Activated T-cell treated with anti-CD3 and anti-CD28 coated beads for 1 hour (primary cell): ENCODE data around the gene C1QTNF8.

Experiments
- DNase-seq: peaks from one replicate; pipeline ENCODE4 v3.0.0-alpha.2; 2020; ENCODE audit warnings: low read depth

C1QTNF8 gene

DNA sequence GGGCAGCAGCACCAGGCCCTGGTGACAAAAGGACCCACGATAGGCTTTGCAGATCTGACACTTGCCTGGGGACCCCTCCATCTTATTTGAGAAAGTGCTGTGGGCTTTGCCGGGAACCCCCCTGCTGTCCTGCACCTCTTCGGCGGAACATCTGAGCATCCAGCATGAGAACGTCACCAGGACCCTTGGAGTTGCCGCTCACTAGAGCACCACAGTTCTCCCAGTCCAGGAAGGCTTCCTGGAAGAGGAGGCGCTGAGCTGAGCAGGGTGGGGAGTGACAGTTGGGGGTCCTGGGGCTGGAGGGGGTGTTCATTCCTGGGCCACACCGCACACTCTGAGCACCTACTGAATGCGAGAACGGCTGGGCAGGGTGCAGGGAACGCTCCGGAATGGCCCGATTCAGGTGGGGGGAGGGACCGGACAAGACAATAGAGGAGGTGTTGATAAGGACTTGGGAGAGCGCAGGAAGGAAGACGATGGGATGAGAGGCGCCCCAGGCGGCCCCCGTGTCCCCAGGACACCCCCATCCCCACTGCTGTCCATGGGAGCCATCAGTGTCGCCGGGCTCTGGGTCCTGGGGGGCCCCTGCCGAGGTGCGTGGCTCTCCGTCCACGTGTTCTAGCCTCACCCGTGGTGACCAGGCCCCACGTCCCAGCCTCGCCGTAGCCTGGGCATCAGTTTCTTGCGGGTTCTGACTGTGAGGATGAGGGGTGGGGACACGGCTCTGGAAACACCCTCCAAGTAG is 32.1 kb upstream of the C1QTNF8 start:
- no peak for DNase-seq

DNA sequence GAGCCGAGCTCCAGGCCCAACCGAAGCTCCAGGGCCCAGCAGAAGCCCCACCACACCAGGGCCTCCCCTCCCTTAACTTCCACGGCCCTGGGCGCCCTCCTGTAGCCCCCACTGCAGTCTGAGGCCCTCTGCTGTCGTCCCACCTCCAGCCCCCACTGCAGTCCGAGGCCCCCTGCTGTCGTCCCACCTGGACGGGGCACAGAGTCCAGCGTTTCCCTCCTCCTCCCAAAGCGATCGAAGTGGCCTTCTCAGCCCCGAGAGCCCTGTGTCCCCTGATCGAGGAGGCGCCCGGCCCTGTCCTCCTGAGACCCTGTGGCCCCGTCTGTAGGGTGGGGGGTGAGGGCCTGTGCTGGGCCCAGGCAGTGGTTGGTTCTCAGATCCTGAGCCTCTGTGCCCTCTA is 31.1 kb upstream of the C1QTNF8 start:
- no peak for DNase-seq

DNA sequence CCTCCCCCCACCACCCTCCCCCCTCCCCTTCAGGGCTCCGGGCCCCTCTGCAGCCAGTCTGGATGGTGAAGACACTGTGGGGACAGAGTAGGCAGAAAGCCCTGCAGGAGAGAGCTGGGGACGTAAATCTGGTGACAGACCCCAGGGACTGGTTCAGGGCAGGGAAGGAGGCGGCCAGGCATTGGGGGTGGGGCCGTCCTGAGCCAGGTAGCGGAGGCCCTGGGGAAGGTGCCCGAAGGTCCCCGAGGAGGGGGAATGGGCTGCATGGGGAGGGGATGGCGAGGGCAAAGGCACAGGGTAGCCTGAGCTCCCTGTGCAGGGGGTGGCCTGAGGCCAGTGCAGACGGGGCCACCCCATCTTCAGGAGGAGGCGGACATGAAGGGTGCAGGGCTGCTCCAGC is 30.5 kb upstream of the C1QTNF8 start:
- DNase-seq: no peak

DNA sequence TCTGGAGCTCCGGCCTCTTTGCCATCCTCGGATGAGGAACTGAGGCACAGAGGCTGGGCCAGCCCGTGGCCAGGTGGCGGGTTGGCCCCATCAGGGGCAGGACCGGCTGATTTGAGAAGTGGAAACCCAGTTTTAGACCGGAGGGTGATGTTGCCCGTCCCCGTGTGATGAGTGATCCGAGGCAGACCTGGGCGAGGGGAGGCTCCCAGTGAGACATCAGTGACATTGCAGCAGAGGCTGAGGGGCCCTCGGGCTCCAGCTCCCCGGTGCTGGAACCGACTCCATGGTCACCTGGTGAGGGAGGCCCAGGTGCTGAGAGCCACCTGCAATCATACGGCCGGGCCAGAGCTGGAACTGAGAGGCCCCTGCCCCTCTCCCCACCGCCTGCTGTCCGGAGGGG is 30.0 kb upstream of the C1QTNF8 start:
- DNase-seq: no peak

DNA sequence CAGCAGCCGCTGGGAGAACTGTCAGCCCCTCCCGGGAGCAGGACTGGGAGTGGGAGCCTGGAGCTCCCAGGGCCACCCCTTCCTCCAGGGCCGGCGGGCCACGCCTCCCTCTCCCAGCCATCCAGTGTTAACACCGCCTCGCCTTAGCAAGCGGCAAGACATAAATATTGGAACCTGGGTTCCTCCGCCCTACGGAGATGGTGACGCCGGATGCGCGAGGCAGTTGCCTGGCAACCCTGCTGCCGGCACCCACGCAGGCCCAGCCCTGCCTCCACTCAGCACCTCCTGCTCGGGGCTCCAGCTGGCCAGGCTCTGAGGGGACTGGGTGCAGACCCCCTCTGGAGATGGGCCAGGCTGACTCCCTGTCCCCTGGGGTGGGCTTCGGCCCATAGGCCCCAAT is 29.4 kb upstream of the C1QTNF8 start:
- DNase-seq: no peak

DNA sequence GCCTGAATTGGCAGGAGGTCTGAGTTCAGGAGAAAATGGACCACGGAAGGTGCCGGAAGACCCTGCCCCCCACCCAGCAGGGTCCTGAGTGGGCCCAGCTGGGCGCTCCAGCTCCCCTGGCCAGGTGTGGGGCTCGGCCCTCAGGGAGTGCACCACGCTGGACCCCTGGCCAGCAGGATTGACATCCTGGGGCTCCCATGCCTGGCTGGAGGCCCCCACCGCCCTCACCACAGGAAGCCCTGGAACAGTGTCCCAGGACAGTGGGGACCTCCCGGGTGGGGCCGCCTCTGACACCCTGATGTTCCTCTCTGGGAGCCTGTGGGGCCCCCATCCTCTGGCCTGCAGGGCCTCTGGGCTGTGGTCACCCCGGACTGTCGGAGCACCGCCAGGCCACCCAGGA is 28.8 kb upstream of the C1QTNF8 start:
- no peak for DNase-seq

DNA sequence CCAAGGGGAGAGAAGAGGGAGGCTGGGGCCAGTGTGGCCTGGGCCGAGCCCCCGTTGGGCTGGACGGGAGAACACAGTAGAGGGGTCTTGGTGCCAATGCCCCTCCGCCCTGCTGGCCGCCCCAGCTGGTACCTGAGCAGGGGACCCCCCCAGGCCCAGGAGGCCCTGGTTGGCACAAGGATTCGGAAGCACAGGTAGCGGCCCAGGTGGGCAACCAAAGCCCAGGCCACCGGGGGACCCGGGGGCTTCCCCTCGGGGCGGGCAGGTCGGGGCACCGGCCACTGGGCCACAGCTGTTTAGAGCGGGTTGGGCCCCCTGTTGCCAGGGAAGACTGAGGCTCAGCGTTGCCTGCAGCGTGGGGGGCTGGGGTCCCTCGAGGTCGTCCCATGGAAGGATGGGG is 28.2 kb upstream of the C1QTNF8 start:
- DNase-seq: no peak

DNA sequence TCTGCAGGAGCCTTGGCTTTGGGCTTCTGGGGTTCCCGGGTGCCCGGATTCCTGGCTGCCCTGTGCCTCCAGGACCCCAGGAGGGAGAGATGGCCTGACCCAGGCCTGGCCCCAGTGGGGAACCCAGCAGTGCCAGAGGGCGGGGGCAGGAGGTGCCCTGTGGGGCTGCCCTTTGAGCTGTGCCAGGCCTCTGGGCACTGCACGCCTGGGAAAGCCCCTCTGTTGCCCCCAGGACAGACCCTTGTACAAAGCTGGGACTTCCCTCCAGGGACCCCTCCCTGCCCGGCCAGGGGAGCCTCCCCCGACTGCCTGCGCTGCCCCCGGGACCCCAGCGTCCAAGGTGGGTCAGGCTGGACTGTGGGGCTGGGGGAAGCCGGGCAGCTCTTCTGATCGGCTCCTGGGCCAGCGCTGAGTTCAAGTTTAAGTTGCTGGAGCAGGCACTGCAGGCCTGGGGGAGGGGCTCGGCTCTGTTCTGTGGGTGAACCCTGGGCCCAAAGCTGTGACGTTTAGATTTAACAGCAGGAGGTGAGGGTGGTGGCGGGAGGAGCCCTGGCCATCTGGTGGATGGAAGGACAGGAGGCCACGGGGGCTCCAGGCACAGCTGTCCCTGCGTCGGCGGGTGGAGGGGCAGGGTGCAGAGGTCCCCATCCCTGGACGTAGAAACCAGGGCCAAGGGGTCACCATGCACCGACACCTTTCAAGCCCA is 27.6 kb upstream of the C1QTNF8 start:
- DNase-seq: no peak

DNA sequence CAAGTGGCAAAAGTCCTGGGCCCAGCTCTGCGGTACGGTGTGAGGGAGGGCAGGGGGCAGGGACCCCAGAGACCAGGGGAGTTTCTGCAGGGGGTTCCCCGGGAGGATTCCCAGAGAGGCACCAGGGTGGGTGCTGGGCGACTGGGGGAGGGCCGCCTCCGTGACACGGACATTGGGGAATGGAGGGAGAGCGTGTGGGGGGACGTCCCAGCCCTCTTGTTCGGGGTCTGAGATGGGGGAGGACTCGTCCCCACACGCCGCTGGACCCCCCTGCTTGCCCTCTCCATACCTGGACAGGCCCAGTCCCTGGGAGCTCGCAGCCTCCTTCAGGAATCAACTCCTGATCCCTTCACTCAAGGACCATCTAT is 26.3 kb upstream of the C1QTNF8 start:
- no peak for DNase-seq

DNA sequence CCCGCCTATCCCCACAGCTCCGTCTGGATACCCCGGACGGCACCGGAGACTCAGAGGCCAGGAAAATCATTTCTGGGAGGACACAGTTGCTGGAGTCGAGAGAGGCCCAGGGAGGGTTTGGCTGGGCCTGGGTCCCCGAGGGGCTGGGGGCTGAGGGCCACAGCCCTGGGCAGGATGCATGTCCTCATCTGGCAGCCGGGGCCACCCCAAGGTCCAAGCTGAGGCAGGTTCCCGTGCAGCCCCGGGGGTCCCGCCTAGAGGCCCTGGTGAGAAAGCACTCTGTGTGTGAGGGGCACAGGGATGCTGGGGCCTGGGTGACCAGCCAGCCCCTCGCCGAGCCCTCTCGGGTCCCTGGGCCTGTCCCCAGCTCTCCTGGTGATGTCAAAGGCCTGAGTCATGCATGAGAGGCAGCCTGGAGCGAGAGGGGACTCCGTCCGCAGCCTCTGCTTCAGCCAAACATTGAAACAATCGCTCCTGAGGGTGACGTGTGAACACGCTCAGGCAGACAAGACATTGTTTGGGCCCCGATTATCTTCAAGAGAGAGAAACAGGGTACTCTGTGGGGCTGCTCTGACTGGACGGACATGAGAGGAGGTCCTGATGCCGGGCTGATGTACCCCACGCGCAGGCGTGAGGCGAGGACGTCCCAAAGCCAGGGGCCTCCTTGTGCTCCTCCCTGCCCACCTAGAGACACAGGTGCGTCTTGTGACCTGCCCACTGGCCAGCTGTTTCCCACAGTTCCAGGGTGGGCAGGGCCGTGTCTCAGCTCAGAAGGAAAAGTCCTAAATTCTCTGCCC is 25.8 kb upstream of the C1QTNF8 start:
- no peak for DNase-seq

DNA sequence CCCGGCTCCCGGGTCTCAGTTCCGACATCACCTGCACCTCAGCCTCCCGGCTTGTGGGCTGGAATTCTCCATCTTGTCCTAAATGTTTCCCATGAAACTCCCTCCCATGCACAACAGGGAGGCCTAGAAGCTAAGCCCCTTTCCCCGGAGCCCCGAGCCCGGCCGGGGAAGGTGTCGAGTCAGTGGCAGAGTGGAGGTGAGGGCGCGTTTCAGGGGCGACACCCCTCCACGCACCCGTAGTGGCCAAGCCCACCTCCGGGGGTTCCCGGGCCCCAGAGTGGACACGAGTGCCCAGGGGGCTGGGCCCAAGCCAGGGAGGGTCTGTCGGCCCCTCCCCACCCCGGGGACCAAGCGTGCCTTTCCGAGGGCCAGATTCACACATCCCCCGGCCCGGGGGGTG is 25.0 kb upstream of the C1QTNF8 start:
- no peak for DNase-seq

DNA sequence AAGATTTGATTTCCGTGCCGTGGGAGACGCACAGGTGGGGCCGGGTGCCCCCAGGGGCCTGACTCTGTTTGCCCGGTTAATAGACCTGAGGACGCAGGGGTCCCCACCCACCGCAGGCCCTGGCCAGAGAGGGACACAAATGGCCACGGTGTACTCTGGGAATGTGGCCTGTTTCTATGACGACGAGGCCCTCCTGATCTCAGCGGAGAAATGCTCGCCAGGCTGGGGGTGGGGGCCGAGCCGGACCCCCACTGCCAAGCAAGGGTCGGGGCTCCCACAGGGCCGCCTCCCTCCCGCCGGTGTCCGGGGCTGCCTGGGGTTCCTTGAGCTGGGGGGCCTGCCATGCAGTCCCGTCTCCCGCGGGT is 24.5 kb upstream of the C1QTNF8 start:
- DNase-seq: no peak

DNA sequence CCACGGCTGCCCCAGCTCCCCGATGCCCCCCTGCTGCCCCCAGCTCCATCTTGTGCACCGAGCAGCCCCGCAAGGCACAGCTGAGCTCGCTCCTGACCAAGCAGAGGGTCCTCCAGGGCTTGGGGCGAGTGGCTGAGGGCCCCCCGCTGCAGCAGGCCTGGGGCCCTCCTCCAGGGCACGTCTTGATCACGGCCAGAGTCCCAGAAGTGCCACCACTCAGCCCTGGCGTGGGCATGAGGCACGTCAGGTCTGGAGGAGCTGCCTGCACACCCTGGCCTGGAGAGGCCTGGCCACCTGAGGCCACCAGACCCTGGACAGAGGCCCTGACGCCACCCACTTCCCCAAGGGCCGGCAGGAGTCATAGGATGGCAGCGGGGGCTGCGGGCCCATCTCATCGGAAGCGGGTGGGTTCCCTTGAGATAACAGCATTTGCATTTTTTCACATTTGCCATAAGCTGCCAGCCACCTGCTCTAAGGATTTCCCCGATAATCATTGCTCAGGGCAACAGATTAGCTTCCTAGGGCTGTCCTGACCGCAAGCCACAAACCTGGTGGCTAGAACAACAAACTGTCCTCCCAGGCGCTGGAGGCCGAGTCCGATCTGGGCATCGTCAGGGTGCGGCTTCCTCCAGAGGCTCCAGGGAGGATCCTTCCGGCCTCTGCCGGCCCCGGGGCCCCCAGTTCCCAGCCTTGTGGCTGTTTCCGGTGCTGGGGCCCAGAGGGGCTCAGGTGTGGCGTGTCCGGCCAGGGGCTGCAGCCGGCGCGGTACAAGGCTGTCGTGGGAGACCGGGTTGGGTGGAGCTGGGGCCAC is 23.9 kb upstream of the C1QTNF8 start:
- no peak for DNase-seq

DNA sequence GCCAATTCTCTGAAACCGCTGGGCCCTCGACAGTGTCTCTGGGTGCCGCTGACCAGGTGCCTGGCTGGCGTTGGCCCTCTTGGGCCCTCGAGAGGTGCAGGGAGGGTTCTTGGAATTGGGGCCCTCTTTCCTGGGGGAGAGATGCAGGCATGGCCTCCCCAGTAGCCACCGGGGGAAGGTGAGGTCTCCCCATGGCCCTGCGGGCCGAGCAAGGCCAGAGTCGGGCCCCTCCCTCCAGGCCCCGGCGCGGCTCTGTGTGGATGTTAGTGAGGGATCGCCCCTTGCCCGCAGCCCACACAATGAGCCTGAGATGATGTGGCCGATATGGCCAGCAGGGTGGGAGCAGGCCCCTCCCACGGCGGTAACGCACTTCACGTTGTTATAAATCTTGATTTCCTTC is 23.1 kb upstream of the C1QTNF8 start:
- no peak for DNase-seq

DNA sequence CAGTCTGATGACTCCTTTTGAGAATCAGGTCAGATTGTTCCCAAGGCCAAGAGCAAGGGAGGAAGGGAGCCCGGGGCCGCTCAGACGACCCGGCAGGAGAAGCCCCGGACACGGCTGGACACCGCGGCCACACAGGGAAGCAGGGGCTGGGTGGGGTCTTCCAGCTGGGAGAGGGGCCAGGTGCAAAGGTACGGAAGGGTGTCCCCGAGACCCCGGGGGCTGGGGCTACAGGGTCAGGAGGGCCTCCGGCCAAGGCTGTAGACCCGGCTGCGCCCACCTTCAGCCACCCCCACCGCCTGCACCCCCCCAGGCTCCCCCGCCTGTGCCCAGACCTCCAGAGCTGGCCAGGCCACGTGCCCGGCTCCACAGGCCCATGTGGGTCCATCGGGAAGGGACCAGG is 21.9 kb upstream of the C1QTNF8 start:
- DNase-seq: no peak

DNA sequence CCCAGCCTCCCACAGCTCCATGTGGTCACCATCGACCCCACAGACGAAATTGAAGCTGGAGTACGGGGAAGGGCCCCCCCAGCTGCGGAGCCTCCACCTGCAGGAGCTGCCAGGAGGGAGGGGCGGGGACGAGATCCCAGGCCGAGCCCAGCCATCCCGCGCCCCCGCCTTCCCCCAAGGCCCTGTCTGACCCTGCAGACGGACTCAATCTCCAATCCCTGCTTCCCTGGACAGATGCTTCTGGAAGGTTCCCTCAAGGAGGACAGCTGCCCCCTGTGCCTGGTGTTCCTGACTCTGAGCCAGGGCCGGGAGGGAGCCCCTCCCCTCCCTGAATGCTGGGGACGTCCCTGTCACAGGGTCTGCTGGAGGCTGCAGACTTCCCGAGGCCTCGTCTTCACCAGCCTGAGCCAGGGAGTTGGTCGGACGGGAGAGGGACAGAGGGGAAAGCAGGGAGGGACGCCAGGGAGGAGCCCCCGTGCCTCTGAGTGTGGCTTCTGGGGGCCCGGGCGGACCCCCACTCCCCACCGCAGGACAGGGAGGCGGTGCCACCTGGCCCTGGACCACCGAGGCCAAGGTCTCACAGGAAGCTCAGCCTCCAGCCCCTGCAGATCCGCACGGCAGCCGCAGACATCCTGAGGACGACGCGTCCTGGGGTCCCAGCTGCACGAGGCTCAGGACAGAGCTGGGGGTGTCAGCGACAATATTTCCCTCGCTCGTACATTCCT is 21.3 kb upstream of the C1QTNF8 start:
- DNase-seq: no peak

DNA sequence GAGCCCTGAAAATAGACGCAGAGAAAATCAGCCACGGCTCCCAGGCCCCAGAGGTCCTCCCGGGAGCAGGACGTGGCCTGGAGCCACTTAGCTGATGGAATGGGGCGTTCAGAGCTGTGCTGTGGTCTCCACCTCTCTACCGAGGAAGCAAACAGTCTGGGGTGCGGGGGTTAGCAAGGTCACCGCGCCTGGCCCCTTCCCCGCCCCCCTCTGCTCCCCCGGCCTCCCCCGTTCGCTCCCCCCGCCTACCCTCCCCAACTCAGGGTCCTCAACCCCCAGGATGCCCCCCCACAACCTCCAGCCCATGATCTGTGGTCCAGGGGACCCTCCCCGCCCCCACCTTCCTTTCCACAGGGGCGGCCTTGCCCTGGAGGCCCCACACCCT is 20.6 kb upstream of the C1QTNF8 start:
- no peak for DNase-seq

DNA sequence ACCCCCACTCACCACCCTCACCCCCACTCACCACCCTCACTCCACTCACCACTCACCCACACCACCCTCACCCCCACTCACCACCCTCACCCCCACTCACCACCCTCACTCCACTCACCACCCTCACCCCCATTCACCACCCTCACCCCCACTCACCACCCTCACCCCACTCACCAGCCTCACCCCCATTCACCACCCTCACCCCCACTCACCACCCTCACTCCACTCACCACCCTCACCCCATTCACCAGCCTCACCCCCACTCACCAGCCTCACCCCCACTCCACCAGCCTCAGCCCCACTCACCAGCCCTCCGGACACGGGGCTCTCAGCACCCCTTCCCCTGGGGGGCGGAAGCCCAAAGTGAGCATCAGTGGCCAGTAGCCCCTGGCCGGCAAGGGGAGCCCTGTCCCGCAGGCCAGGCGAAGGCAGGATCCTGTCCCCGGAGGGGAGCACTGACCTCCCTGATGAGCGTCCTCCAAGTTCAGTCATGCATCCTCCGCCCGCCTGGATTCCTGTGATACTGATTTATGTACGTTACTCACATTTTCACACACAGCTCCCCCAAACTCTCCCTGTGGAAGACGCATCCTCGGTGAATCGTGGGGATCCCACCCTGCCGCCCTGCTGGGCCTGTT is 18.0 kb upstream of the C1QTNF8 start:
- no peak for DNase-seq

DNA sequence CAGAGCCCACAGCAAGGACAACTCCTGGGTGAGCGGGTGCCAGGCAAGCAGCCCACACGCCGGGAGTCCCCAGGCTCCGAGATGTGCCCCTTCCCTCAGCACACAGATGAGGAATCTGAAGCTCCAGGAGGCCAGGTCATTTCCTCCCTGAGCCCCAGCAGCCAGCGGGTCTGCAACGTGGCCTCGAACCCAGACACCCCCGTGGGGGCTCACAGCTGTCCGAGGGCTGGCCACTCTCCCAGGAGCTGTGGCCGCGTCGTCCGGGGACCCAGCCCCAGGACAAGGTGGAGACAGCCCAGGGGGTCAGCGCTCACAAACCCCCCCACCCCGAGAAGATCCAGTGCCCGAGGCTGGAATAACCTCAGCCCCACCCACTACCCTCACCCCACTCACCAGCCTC is 17.4 kb upstream of the C1QTNF8 start:
- DNase-seq: no peak

DNA sequence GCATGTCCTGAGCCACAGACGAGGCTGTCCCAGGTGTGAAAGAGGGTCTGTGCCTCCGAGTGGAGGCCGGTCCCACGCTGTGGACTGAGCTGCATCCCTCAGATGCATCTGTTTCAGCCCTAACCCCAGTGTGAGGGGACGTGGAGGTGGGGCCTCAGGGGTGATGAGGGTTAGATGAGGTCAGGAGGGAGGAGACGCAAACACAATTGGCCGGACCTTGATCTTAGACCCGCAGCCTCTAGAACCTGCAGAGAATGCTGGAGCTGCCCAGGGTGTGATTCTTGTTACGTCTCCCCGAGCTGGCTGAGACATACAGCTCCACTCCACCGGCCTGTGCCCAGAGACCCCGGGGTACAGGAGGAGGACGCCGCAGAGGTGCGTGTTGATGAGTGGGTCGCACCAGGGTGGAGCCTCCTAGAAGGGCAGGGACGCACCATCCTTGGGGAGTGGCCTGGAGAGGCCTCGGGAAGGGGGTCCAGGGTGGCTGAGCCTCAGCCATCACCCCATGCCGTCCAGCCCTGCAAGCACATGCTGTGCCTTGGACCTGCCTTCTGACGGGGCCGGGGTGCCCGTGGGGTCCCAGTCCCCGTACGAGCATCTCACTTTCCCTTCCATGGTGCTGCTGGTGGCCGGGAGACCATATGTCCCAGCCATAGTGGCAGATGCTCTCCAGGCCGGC is 16.6 kb upstream of the C1QTNF8 start:
- DNase-seq: no peak

DNA sequence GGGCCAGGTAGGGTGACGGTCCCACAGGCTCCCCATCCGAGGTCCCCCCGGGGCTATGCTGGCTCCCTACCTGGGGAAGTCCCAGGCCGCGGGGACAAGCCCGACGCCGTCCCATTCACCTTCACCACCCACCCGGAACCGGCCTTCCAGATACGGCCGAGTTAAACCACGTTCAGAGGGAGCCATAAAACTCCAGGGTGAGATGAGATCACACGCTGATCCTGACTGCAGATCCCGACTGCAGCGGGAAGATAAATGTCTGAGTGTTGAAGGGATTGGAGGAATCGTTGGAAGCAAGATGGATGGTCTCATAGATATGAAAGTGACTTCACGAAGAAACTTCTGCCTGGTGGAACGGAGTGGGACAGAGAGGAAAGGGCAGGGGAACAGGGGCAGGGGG is 13.6 kb upstream of the C1QTNF8 start:
- no peak for DNase-seq
